ENCODE data around the gene MANBA.

GRCh38 chr4:102637391-102637790 is 123.4 kb downstream of the MANBA start:
- TF ChIP-seq CTCF (IDR thresholded peaks at IDR 0.05) (no peak), POLR2A (IDR thresholded peaks at IDR 0.05) (no peak)
